CD4-positive, alpha-beta T cell treated with Interferon alpha-2 for 1 hour (primary cell): ENCODE measurements around the gene KRT26.
"Not testable (repeated sequence)": the region's sequence is repeated elsewhere in the genome, so short reads cannot be mapped to it uniquely, and the experiment has no call there.

Experiments used
- DNase-seq, 2 donors: peaks; one replicate each; pipeline ENCODE4 v3.0.0-alpha.2; 2020 to 2022

KRT26 gene, protein sequence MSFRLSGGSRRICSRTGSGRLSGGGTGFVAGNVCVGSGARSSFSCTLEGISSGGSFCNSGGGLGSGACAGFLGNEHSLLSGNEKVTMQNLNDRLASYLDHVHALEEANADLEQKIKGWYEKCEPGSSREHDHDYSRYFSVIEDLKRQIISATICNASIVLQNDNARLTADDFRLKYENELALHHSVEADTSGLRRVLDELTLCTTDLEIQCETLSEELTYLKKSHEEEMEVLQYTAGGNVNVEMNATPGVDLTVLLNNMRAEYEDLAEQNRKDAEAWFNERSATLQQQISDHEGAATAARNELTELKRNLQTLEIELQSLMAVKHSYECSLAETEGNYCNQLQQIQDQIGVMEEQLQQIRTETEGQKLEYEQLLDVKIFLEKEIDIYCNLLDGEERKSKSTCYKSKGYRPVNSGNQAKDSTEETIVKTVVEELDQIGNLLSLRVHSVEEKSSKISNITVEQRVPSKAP

DNA sequence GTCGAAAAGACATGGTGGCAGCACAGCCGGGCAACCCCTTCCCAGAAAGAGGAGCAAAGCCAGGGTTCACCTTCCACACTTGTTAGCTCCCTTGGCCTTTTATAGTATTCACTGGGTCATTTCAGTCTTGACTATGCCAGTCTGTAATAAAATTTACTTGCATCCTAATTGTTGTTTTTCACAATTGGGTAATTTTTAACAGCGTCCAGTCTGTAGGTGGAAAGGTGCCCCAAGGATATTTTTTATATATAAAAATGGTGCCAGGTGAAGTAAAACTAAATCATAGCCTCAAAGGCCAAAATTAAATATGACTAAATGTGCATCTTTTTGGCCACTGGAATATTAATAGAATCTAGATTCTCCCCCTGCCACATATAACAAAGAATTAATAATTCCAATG, at the start of gene KRT26:
Gene KRT26, minus strand, starts transcription at position 101 of the 400 bp plus-strand sequence. Its CDS starts 88 bp downstream, at position 13.
- no peak for DNase-seq

DNA sequence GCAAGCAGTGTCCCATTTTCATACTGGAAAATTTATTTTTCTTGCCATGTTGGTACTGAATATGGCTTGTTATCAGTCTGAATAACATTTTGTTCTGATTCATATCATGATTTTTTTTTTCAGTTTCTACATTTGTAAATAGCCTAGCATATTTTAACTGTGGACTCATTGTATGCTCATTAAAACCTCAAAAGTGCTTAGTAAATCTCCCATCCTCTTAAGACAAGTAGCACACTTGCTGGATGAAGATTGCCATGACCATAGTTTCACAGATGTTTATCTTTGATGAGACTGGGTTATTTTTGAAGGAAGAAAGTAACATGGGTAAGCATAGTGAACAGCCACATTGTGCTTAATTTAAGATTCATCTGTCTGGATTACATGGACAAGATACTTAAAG, 49.5 kb upstream of the KRT26 start:
- DNase-seq, result no peak

DNA sequence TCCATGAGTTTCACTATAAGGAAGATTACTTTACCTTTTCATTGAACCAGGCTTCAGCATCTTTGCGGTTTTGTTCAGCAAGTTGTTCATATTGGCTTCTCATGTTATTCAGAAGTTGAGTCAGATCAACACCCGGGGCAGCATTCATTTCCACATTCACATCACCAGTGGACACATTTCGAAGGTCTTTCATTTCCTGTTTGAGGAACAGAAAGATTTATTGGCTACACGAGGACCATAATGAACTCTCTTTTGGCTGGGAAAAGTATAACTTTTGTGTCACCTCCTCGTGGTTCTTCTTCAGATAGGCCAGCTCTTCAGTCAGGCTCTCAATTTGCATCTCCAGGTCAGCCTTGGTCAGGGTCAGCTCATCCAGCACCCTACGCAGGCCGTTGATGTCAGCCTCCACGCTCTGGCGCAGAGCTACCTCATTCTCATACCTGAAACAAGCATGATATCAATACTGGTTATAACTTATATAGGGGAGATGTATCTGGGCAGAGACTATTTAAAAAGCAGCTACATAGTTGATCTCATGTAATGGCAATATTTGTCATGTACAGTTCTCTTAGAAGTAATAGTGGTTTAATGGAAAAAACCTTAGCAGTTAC, 48.3 kb upstream of the KRT26 start:
- DNase-seq, result no peak

DNA sequence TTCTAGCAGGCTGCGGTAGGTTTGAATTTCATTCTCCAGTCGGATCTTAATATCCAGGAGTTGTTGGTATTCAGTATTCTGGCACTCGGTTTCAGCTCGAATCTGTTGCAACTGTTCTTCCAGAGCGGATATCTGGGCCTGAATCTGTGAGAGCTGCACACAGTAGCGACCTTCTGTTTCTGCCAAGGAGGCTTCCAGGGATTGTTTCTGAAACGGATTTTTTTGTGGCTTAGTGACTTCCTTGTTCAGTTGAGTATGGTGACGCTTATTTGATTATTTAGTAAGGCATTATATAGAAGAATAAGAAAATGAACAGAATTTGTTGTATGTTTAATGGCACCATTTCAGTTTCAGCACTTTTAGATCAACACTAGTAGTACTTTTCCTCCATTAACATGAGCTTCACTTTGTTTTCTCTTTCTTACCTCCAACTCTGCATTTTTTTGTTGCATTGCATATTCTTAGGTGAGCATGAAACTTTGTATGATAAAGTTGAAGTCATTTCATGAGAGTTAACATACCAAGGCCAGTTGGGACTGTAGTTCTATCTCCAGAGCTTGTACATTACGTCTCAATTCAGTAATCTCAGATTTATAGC, 47.6 kb upstream of the KRT26 start:
- no peak for DNase-seq

DNA sequence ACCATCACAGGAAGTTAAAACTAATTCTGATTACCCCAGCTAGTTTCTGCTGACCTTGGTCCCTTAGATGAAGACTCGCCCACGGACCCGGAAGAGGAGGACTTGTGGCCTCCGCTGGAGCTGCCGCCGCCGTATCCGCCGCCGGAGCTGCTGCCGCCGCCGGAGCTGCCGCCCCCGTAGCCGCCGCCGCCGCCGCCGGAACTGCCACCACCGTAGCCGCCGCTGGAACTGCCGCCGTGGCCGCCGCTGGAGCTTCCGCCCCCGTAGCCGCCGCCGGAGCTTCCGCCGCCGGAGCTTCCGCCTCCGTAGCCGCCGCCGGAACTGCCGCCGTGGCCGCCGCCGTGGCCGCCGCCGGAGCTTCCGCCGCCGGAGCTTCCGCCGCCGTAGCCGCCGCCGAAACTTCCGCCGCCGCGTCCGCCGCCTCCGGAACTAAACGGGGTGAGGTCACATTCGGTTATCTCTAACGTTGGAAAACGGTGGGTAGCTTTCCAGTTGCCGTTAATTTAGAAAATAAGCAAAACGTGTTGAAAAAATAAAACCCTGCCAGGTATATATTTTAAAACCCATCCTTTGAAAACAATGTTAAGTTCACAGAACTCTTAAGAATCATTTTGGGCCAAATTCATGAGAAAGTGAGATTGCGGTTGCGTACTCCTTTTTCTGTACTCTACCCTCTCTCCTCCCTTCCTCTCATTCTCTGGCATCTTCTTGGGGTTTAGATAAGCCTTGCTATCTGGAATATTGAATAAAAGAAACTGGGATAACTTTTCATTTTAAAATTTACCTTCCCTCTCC, 46.9 kb upstream of the KRT26 start:
- peak; percentile 83 to 90 for DNase-seq

DNA sequence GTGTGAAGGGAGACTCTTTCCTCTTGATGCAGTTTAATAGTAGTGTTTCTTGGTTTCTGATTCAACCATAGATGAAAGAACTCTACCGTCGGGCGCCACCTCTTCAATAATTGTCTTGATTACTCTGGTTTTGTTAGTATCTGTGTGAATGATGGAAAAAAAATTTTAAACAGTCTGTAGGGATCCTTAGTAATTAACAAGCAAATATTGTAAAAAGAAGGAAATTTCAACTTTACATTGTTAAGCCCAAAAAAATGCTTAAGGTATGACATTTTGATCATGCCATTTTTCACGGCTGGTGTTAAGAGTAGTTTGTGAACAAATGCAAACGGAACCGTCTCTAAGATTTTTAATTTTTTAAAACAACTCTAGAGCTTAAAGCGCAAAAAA, 46.3 kb upstream of the KRT26 start:
- peak in 1 of 2 donors; percentile 7 for DNase-seq

DNA sequence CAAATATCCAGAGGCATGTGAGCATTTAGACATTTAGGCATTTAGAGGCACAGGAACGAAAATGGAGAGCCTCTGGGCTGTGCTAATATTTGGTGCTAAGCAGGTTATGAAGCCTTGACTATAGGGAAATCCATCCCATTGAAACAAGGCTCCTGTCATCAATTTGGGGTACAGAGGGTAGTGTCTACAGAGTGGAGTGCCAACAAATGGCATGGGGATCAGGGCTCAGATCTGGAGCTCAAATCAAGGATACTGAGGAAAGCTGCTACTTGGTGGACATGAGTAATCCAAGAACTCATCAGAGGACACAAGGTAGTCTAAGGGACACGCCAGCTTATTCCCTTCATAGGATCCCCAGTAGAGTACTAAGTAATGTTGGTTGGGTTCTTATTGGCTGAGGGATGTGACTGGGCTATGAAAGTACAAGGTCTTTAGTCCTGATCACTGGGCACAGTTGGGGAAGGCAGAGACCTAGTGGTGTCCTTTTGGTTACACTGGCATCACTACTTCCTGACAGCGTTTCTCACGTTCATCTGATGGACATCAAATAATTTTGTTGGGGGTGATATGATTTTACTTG, 45.2 kb upstream of the KRT26 start:
- no peak for DNase-seq

DNA sequence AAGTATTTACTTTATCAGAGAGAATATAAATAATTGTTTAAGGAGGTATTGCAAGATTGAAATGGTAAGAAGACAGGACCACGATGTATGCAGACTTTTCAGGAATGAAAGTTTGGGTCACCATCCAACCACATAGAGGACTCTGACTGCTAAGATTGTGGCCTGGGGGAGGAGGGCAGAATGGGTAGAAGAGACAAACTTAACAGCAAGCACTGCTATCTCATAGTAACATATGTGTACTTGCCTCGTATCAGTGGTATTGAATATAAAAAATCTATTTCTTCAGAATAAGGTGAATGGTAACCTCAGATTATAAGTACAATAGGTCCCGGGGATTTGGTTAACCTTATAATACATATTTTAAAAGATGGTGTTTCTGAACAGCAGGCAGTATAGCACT, 44.6 kb upstream of the KRT26 start:
- DNase-seq, result no peak

DNA sequence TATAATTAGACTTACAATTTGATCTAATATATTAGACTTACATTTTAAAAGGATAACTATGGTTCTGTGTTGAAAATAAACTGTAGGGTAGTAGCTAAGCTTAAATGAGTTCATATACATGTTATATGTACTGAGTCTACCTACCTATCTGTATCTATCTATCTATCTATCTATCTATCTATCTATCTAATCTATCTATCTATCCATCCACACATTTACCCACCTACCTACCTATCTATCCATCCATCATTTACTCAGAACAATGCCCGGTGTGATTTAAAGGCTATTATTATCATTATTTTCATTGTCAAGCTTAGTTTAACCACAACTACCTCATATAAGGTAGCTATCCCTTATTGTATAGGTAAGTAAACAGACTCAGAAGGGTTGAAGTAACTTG, 43.4 kb upstream of the KRT26 start:
- DNase-seq, result no peak

DNA sequence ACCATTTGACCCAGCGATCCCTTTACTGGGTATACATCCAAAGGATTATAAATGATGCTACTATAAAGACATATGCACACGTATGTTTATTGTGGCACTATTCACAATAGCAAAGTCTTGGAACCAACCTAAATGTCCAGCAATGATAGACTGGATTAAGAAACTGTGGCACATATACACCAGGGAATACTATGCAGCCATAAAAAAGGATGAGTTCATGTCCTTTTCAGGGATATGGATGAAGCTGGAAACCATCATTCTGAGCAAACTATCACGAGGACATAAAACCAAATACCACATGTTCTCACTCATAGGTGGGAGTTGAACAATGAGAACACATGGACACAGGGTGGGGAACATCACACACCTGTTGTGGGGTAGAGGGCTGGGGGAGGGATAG, 42.7 kb upstream of the KRT26 start:
- not testable (repeated sequence) for DNase-seq

DNA sequence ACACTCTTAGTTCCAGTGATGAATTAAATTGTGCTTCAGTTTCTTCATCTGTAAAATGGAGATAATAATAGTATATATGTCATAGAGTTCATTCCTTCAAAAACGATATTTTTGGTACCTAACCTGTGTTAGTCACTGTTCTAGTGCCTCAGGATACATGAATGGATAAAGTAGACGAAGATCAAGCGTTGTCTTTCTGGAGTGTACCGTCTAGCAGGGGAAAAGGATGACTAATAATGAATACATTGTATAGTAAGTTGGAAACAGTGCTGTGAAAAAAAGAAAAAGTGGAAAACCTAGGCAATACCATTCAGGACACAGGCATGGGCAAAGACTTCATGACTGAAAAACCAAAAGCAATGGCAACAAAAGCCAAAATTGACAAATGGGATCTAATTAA, 41.8 kb upstream of the KRT26 start:
- no peak for DNase-seq

DNA sequence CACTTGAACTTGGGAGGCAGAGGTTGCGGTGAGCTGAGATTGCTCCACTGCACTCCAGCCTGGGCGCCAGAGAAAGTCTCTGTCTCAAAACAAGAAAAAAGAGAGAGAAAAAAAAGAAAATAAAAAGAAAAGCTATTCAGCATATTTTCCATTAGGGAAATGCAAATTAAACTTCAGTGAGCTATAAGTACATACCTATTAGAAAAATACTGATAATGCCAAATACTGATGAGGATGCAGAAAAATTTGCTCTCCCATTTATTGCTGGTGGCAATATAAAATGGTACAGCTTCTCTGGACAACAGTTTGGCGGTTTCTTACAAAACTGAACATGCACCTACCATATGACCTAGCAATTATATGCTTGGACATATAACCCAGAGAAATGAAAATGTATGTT, 40.6 kb upstream of the KRT26 start:
- no peak for DNase-seq

DNA sequence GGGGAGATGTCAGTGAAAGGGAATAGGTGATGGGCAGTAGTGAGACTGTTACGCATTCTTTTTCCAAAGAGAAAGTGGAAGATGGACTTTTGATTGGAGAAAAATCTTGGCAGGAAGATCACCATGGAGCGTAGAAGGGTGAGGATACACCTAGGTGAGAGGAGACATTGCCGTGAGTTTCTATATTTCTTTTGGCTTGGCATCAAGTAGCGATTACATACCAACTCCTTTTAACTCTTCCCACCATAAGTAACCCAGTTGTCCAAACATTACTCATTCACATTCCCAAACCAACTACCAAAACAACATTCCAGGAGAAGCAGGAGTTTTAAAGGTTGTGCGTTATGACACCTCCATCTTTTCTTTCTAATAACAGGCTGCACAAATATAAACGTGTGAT, 38.5 kb upstream of the KRT26 start:
- DNase-seq, result no peak

DNA sequence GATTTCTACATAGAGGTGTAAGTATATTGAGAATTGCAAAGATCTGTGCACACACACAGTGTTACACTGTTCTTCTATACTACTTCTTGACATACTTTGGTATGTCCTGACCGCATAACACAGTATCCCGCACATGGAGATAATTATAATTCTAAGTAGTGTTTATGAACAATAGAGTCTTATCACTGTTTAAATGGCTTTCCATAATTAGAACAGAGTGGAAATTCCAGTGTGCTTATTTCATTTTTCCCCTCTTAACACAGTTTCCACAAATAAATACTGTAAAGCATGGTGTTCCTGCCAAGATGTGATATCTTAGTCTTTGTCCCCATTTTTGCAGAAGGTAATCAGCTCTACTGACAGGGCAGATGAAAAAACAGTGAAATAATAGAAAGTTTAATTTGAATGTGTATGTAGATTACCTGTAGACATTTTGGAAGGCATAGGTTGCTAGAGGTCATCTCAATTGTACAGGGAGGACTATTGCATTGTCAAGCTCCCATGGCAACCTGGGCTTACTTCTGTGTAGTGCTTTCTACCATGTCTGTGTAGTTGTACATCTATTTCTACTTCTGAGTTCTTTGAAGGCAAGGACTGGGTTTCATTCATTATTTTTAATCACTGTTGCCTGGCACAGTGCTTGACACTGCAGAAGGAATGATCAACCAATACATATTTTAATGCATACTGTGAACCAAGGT, 37.9 kb upstream of the KRT26 start:
- DNase-seq, result no peak

DNA sequence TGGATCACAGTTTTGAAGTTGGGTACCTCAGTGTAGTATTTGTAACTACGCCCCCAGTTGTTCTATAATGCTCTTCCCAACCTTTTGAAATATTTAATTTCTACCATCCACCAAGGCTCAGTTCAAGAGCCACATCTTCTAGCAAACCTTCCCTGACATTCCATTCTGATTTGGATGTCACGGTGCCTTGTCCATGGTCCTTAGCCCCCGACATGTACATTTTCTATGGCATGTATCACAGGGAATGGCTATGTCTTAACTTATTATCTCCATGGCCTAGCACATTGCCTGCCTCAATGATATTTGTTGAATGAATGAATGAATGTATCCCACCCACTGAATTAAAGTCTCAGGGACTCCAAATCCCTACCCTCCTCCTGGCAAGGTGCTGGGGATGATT, 34.1 kb upstream of the KRT26 start:
- no peak for DNase-seq

DNA sequence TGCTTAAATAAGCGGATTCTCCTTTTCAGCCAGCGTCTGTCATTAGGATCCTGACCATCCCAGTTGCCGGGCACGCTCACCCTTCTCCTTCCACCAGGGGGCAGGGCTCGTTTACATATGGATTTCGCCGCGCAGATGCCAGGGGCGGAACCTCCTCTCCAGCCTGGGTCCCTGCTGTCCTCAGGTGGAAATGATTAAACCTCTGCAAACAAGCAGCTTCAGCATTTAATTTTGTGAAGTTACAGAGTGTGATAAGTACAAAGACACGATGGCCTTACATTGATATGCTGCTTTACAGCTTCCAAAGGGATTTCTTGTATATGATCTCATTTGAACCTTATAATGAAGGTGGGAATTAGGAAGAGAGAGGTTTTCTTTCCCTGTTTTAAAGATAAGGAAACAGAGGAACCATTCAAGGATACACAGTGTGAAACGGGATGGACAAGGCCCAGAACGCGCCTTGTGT, 31.6 kb upstream of the KRT26 start:
- peak; percentile 70 to 77 for DNase-seq

DNA sequence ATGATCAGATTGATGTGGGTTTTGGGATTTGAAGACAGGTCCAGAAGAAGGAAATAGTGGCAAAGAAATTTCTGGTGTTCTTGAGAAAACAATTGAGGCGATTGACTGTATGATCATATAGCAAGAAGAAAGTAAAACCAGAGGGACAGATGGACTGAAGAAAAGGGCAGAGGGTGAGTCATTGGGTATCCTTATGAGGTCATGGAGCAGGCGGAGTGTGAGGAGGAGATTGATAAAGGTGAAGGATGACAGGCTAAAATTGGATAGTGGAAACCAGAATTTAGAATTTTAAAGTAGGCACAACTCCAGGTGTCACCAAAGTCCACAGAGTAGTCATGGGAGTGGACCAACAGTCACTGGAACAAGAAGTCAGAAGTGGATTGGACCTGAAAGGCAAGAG, 29.2 kb upstream of the KRT26 start:
- DNase-seq, result no peak

DNA sequence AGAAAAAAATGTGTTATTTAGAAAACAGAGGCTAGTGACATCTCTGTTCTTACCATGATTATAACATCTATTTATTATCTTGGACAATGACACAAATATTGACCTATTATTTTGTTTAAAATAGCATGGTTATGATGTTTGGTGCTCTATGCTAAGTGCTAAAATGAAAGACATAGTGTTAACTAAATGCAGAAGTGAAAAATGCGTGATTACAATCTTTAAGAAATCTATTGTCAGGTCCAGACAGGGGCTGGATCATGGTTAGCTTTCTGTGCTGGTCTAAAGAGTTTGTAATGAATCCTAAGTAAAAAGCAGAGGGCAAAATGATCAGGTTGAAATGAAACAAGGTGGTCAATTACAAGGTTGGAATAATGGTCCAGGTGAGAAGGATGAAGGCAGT, 28.4 kb upstream of the KRT26 start:
- no peak for DNase-seq

DNA sequence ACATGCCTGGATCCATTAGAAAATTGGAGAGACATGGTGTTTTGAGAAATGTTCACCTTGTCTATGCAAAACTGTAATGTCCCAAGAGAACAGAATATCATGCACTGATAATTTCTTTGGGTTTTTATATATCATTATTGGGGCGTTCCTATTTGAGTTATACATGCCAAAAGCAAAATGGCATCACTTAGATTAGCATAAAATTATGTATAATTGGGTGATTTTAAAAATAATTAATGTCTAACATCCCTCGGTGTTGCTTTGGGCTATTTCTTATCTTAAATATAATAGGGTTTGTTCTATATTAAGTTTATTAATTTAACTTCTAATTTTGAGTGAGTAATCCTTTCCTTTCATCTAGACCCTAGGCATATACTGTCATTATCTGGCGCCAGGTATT, 27.9 kb upstream of the KRT26 start, which contains the start of gene KRT28:
Gene KRT28, minus strand, starts transcription at position 101 of the 400 bp plus-strand sequence. Its CDS starts 66 bp downstream, at position 35.
- DNase-seq, result no peak

DNA sequence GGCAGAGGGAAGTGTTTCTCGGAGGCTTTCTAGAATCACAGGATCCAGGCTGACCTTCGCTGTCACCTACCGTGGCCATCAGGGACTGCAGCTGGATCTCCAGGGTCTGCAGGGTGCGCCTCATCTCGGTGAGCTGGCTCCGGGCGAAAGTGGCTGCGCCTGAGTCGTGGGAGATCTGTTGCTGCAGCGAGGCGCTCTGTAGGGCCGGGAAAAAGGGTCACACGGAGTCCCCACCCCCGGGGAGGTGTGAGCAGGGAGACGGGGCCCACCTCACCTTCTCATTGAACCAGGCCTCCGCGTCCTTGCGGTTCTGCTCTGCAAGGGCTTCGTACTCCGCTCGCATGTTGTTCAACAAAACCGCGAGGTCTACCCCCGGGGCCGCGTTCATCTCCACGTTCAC, 24.8 kb upstream of the KRT26 start:
- DNase-seq, result no peak

DNA sequence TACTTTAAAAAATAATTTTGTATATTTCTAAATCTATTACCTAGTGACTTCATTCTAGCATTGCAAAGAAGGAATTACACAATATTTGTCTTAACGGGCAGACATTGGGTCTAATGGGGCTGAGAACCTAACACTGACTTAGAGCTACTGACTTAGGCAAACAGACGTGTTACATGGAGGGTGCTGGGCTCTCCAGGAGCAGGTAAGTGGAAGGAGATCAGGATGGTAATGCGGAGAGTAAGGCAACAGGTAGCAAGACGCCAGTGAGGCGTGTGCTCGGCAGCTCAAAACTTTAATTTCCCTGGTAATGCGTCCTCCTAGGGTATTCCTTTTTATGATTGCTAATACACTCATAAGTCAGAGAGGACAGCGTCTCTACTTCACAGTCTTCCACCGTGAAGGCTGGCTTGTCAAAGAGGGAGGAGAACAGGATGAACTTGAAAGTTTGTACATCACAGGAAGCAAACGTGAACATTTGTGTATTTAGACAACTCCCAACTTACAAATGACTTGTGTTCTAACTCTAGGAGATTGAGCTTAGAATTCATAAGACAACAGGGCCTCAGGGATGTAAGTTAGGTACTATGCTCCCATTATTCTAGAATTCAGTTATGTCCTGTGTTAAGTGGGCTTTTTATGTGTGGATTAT, 23.1 kb upstream of the KRT26 start:
- no peak for DNase-seq

DNA sequence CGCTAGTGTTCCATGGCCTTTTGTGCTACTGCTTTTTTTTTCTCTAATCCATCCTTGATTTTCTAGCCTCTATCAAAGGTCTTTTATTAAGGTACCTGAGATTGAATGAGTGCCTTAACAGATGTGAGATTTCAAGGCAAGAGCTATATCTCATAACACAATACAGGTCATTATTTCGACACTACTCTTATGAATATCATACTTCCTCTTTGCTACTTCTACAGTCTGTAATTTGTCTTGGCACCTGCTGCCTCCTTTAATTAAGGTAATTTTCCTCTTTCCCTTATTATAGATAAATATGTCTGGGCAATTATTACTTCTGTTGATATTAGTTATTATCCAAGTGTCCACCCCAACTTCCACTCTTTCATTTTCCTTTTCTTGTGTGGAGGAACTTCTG, 22.5 kb upstream of the KRT26 start:
- no peak for DNase-seq
